ENCODE data around the gene FOLR3.

GRCh38 chr11:72119198-72119597, 16.3 kb upstream of the FOLR3 start:
- TF ChIP-seq CTCF (IDR thresholded peaks at IDR 0.05; ENCODE audit: low read depth, low read length) = no peak
- TF ChIP-seq MAX (IDR thresholded peaks at IDR 0.05; ENCODE audit: low read depth, low read length) = no peak; the same call in 1 of the 2 replicates
- no peak for TF ChIP-seq POLR2A (IDR thresholded peaks at IDR 0.05; ENCODE audit: extremely low read depth, insufficient read length)
- peak; percentile 25; the same call in 1 of the 2 replicates for TF ChIP-seq MYC (IDR thresholded peaks at IDR 0.05; ENCODE audit: low read depth, low read length)

Data from NB4 (cell line).